NCI-H2227 treated with DMSO at 0.1 percent for 48 hours (cell line): ENCODE data around the gene CSNK1G2.

ENCODE experiments used
- DNase-seq: peaks from one replicate; lab custom pipeline; 2025; lab: John Stamatoyannopoulos, UW

CSNK1G2 gene

DNA sequence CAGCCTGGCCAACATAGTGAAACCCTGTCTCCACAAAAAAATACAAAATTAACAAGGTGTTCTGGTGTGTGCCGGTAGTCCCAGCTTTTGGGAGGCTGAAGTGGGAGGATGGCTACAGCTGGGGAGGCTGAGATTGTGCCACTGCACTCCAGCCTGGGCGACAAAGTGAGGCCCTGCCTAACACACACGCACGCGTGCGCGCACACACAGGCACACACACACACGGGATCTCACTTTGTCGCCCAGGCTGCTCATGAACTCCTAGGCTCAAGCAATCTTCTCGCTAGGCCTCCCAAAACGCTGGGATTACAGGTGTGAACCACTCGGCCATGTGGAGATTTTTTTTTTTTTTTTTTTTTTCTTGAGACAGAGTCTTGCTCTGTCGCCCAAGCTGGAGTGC lies 77.8 kb downstream of the CSNK1G2 start:
- DNase-seq: no peak

GRCh38 chr19:2021453-2022140 lies 80.6 kb downstream of the CSNK1G2 start:
- DNase-seq: no peak

DNA sequence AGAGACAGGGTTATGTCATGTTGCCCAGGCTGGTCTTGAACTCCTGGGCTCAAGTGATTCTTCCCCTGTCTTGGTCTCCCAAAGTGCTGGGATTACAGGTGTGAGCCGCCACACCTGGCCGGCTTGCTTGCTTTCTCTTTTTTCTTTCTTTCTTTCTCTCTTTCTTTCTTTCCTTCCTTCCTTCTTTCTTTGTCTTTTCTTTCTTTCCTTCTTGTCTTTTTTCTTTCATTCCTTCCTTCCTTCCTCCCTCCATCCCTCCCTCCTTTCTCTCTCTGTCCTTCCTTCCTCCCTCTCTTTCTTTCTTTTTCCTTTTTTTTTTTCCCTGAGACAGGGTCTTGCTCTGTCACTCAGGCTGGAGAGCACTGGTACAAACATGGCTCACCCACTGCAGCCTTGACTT lies 81.3 kb downstream of the CSNK1G2 start:
- DNase-seq: no peak

GRCh38 chr19:2026770-2027169 lies 85.8 kb downstream of the CSNK1G2 start:
- DNase-seq: no peak

DNA sequence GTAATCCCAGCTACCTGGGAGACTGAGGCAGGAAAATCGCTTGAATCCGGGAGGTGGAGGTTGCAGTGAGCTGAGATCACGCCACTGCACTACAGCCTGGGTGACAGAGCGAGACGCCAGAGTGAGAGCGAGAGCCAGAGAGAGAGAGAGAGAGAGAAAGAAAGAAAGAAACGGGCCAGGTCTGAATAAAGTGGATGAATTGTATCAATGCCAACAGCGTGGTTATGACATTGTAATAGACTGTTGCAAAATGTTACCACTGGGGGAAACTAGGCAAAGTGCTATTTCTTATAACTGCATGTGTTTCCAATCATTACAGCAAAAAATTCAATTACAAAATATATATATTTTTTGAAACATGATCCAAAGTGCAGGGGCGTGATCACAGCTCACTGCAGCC lies 86.4 kb downstream of the CSNK1G2 start:
- no peak for DNase-seq
